OCI-LY3 (cell line): Measurements from ENCODE around the gene HSPA9.

ENCODE experiments used
- H2AFZ ChIP-seq: fragments of 200-600, 300-600 bp; shearing (Covaris generic); 2 replicates; pipeline ENCODE4 v1.6.0; 2014; ENCODE audit warnings: antibody characterized with exemption, low read depth, low read length
- H3K27ac ChIP-seq: fragments of 200-600, 300-600 bp; sonication (generic); 2 replicates; pipeline ENCODE4 v1.5.1; 2014; ENCODE audit warnings: mild to moderate bottlenecking, low read length, moderate library complexity, mixed read lengths
- H3K27me3 ChIP-seq: fragments of 200-600, 300-600 bp; sonication (generic); 2 replicates; pipeline ENCODE4 v1.6.1; 2014; ENCODE audit warnings: low read depth, low read length, mixed read lengths
- H3K36me3 ChIP-seq: fragments of 200-600, 300-600 bp; sonication (generic); replicated peaks from 2 replicates; pipeline ENCODE3; 2014; ENCODE audit warnings: low read depth, low read length, mixed read lengths
- H3K4me1 ChIP-seq: fragments of 300-600, 200-600 bp; sonication (generic); 2 replicates; pipeline ENCODE4 v1.6.1; 2014; ENCODE audit warnings: low read length, mixed read lengths
- H3K4me2 ChIP-seq: fragments of 200-600, 300-600 bp; sonication (generic); 2 replicates; pipeline ENCODE4 v1.6.1; 2014; ENCODE audit warnings: low read length, mixed read lengths
- H3K4me3 ChIP-seq: fragments of 300-600, 200-600 bp; sonication (generic); 2 replicates; pipeline ENCODE4 v1.5.1; 2014; ENCODE audit warnings: antibody characterized with exemption, mild to moderate bottlenecking, low read length, moderate library complexity
- H3K79me2 ChIP-seq: fragments of 300-600, 200-600 bp; shearing (Covaris generic); 2 replicates; pipeline ENCODE4 v1.6.1; 2014; ENCODE audit warnings: mild to moderate bottlenecking, low read length, mixed read lengths
- H3K9ac ChIP-seq: fragments of 300-600, 200-600 bp; shearing (Covaris generic); 2 replicates; pipeline ENCODE4 v1.6.0; 2014; ENCODE audit warnings: mild to moderate bottlenecking, low read length, moderate library complexity
- H3K9me3 ChIP-seq: fragments of 200-600, 300-600 bp; shearing (Covaris generic); 2 replicates; pipeline ENCODE4 v1.6.1; 2014; ENCODE audit warnings: low read length, mixed read lengths; ENCODE audit not compliant: insufficient read depth
- H4K20me1 ChIP-seq: fragments of 200-600, 300-600 bp; sonication (generic); 2 replicates; pipeline ENCODE4 v1.6.1; 2016; ENCODE audit warnings: low read length, mixed read lengths; ENCODE audit not compliant: insufficient read depth
- EZH2phosphoT487 ChIP-seq: fragments of 200-600 bp; shearing (Covaris generic); IDR thresholded peaks from 2 replicates; pipeline ENCODE4 v1.6.1; 2018; ENCODE audit warnings: antibody characterized with exemption, mixed run types, low read depth
- TF ChIP-seq, protein P1 (sequence below): fragments of 200-600, 300-600 bp; sonication (generic); IDR thresholded peaks from 2 replicates; pipeline ENCODE4 v1.5.1; 2014; ENCODE audit warnings: antibody characterized with exemption, low read length, low read depth

Gene HSPA9

DNA sequence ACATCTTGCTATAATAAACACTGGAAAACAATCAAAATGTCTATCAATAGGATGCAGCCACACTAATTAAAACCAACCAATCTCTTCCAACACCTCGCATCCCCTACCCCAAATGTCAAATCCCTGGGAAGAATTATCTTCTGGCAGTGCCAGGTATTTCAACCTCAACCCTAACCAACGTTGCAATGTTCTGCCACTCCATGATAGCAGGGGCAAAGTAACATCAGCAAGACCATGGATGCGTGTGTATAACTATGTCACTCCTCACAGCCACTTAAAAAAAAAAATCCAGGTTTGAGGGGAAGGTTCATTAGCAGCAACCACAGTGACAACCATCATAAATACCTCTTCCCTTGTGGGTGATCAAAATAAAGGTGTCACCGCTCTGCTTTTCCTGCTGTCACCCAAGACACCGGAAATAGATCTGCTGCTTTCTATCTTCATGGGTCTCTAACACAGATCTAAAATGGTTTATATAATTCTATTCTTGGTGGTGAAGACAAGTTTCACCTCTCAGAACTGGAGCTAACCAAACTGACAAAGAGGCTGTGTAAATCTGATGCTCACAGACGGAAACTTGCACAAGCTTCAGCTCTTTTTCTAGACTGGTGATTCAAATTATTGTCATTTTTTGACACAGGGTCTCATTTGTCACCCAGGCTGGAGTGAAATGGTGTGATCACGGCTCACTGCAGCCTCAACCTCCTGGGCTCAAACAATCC is 9.9 kb downstream of the HSPA9 start:
- H4K20me1 ChIP-seq = no peaks in the 10 kb centered on the region
- peaks cover 68% of the 10 kb centered on the region for H3K79me2 ChIP-seq
- H2AFZ ChIP-seq = no peak overlapping the region
- H3K27me3 ChIP-seq = no peaks in the 10 kb centered on the region
- no peak overlapping the region for H3K9ac ChIP-seq
- no peak overlapping the region for H3K27ac ChIP-seq
- H3K36me3 ChIP-seq = peaks cover 50% of the 10 kb centered on the region
- no peak overlapping the region for H3K4me3 ChIP-seq
- H3K4me2 ChIP-seq = no peak overlapping the region
- no peaks in the 10 kb centered on the region for H3K9me3 ChIP-seq
- H3K4me1 ChIP-seq = no peaks in the 10 kb centered on the region
- TF ChIP-seq, protein P1, sequence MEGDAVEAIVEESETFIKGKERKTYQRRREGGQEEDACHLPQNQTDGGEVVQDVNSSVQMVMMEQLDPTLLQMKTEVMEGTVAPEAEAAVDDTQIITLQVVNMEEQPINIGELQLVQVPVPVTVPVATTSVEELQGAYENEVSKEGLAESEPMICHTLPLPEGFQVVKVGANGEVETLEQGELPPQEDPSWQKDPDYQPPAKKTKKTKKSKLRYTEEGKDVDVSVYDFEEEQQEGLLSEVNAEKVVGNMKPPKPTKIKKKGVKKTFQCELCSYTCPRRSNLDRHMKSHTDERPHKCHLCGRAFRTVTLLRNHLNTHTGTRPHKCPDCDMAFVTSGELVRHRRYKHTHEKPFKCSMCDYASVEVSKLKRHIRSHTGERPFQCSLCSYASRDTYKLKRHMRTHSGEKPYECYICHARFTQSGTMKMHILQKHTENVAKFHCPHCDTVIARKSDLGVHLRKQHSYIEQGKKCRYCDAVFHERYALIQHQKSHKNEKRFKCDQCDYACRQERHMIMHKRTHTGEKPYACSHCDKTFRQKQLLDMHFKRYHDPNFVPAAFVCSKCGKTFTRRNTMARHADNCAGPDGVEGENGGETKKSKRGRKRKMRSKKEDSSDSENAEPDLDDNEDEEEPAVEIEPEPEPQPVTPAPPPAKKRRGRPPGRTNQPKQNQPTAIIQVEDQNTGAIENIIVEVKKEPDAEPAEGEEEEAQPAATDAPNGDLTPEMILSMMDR = no peak
- TF ChIP-seq EZH2phosphoT487 = no peak

DNA sequence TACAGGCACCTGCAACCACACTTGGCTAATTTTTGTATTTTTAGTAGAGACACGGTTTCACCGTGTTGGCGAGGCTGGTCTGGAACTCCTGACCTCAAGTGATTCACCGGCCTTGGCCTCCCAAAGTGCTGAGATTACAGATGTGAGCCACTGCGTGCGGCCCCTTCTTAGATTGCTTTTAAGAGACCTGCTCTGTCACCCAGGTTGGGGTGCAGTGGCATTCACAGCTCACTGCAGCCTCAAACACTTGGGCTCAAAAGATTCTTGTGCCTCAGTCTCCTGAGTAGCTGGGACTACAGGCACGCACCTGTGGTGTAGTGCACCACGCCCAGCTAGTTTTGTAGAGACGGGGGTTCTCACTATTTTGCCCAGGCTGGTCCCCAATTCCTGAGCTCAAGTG is 11.0 kb downstream of the HSPA9 start:
- Histone ChIP-seq H3K4me3 (no peak overlapping the region), H3K79me2 (peaks cover 63% of the 10 kb centered on the region), H3K27me3 (no peaks in the 10 kb centered on the region), H3K9me3 (no peaks in the 10 kb centered on the region), H3K4me2 (no peak overlapping the region), H4K20me1 (no peaks in the 10 kb centered on the region), H2AFZ (no peak overlapping the region), H3K9ac (no peak overlapping the region), H3K4me1 (no peaks in the 10 kb centered on the region), H3K36me3 (peaks cover 57% of the 10 kb centered on the region), H3K27ac (no peak overlapping the region)
- no peak for TF ChIP-seq EZH2phosphoT487
- TF ChIP-seq, protein P1 = no peak

DNA sequence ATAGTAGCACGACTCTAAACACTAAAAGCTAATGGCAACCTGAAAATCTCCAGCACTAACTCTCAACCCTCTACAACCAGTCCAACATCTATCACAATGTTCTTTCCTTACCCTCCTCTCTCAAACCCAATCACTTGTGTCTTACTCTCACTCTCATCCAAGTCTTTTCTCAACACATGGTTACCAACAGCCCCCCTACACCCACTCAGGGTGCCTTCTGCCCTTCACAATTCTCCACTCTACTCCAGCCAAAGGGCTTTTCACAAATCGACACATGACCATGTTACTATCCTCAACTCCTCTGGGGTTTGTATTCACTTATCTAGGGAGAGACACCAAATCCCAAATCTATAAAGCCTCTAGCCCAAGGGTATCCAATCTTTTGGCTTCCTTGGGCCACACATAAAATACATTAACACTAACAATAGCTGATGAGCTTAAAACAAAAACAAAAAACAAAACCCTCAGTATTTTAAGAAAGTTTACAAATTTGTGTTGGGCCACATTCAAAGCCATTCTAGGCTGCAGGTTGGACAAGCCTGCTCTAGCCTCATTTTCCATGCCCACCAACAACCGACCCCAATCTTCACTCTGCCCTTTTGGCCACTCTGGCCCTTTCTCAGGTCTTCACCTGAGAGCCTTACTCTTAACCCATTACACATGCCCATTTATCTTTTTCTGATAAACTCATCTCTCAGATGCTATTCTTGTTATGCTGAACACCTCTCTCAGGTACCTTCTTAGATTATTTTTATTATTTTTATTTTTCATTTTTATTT is 11.7 kb downstream of the HSPA9 start:
- Histone ChIP-seq H3K27ac (no peak overlapping the region), H2AFZ (no peak overlapping the region), H3K9me3 (no peaks in the 10 kb centered on the region), H3K27me3 (no peaks in the 10 kb centered on the region), H3K4me3 (no peak overlapping the region), H3K4me2 (no peak overlapping the region), H3K36me3 (peaks cover 55% of the 10 kb centered on the region), H3K79me2 (peaks cover 59% of the 10 kb centered on the region), H4K20me1 (0 out of 2 replicates have a peak, but pooled peaks cover 2% of the 10 kb centered on the region), H3K9ac (no peak overlapping the region), H3K4me1 (no peaks in the 10 kb centered on the region)
- TF ChIP-seq EZH2phosphoT487 = no peak
- TF ChIP-seq, protein P1 = no peak

DNA sequence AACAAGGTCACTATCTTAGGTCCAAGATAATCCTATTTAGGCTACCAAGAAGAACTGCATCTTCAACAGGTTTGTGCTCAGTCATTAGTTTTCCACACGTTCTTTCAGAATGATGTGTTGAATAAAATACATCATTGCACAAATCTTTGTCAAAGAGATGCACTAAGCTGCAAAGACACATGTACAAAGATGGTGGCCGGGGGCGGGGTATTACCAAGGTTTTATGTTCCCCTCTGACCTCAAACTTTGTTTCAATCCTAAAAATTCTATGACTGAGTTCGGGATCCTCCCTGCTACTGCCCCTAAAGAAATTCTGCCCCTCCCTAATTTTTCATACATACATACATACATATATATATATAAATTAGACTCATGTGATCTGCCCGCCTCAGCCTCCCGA is 14.2 kb downstream of the HSPA9 start:
- H3K9ac ChIP-seq = no peak overlapping the region
- H3K79me2 ChIP-seq = peaks cover 43% of the 10 kb centered on the region
- no peak overlapping the region for H3K4me3 ChIP-seq
- no peaks in the 10 kb centered on the region for H3K27me3 ChIP-seq
- peaks cover 63% of the 10 kb centered on the region for H3K36me3 ChIP-seq
- no peak overlapping the region for H3K4me2 ChIP-seq
- H2AFZ ChIP-seq = no peak overlapping the region
- 0 out of 2 replicates have a peak, but pooled peaks cover 2% of the 10 kb centered on the region for H4K20me1 ChIP-seq
- H3K4me1 ChIP-seq = no peaks in the 10 kb centered on the region
- H3K27ac ChIP-seq = no peak overlapping the region
- TF ChIP-seq, protein P1 = no peak
- TF ChIP-seq EZH2phosphoT487 = no peak
- H3K9me3 ChIP-seq = no peaks in the 10 kb centered on the region
